HG03354 (cell line): ENCODE measurements around the gene TMEM87B.
"Not testable (repeated sequence)": the region's sequence is repeated elsewhere in the genome, so short reads cannot be mapped to it uniquely, and the experiment has no call there.

Source experiments
- ATAC-seq: cut with Tn5 transposase; IDR thresholded peaks from one replicate; pipeline ENCODE4 v1.9.1; 2021; ENCODE audit warnings: mild to moderate bottlenecking; ENCODE audit not compliant: unreplicated experiment, poor library complexity, severe bottlenecking

TMEM87B gene

GRCh38 chr2:112061840-112062239, 6.8 kb downstream of the TMEM87B start:
- no peak for ATAC-seq

- no peak for ATAC-seq
Measured at GRCh38 chr2:112062894-112063293, 7.8 kb downstream of the TMEM87B start.

DNA sequence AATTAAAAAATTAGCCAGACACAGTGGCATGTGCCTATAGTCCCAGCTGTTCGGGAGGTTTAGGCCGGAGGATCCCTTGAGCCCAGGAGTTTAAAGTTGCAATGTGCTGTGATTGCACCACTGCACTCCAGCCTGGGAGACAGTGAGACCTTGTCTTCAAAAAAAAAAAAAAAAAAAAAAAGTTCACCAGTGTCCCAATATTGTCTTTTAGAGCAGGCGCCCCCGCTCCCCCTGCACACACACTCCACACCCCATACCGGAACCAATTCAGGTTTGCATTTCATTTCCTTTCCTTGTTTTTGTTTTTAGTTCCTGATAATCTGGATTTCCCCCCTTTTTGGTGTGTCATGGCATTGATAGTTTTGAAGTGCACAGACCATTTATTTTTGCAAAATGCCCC, 10.4 kb downstream of the TMEM87B start:
- no peak for ATAC-seq

- no peak for ATAC-seq
Measured at GRCh38 chr2:112065966-112066365, 10.9 kb downstream of the TMEM87B start.

GRCh38 chr2:112069794-112070193, 14.7 kb downstream of the TMEM87B start:
- ATAC-seq = not testable (repeated sequence)

GRCh38 chr2:112073875-112074274, 18.8 kb downstream of the TMEM87B start:
- no peak for ATAC-seq

GRCh38 chr2:112074506-112074905, 19.4 kb downstream of the TMEM87B start:
- ATAC-seq = no peak

GRCh38 chr2:112075490-112076260, 20.6 kb downstream of the TMEM87B start:
- ATAC-seq = no peak

GRCh38 chr2:112077814-112078213, 22.7 kb downstream of the TMEM87B start:
- ATAC-seq = no peak

GRCh38 chr2:112081262-112081661, 26.2 kb downstream of the TMEM87B start:
- no peak for ATAC-seq

DNA sequence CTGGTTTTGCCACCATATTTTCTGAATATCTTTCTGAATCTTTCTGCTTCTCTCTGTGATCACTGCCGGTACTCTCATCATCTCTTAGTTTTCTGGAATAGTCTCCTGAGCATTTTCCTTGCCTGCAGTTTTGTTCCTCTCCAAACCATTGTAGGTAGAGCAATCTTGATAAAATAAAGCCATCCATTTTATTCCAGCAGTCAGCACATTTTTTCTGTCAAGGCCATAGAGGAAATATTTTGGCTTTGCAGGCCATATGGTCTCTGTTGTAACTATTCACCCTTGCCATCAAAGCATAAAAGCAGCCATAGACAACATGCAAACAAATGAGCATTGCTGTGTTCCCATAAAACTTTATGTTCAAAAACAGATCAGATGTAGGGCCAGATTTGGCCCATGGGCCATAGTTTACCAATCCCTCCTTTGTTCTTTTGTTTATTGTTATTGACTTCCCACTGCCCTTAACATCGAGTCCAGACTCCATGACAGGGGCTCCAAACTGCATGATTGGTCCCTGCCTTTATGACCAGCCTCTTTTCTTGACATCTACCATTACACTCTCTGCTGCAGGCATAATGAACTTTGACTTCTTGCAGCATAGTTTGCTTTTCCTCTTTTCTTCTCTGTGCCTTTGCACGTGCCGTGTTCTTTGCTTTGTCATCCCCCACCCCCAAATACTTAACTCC, 29.8 kb downstream of the TMEM87B start:
- no peak for ATAC-seq

- no peak for ATAC-seq
Measured at GRCh38 chr2:112085375-112085730, 30.3 kb downstream of the TMEM87B start.

GRCh38 chr2:112085916-112086669, 31.0 kb downstream of the TMEM87B start:
- ATAC-seq = no peak

GRCh38 chr2:112087346-112088020, 32.4 kb downstream of the TMEM87B start:
- ATAC-seq = peak; percentile 82

DNA sequence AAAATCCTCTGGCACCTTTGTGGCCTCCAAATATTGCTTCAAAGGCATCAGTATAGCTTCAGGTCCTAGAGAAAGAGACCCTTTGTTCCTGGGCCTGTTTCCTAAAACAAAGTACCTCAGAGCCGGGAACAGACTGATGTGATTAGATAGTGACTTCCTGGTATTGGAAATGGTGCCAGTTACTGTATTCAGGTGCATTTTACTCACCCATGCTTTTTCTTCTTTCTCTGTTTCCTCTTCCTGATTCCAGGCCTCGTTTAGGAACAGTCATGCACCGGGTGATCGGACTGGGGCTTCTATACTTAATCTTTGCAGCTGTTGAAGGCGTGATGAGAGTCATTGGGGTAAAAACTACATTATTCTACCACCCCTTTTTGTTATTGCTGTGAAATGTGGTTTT, 34.3 kb downstream of the TMEM87B start:
- no peak for ATAC-seq

GRCh38 chr2:112092286-112093041, 37.4 kb downstream of the TMEM87B start:
- no peak for ATAC-seq

DNA sequence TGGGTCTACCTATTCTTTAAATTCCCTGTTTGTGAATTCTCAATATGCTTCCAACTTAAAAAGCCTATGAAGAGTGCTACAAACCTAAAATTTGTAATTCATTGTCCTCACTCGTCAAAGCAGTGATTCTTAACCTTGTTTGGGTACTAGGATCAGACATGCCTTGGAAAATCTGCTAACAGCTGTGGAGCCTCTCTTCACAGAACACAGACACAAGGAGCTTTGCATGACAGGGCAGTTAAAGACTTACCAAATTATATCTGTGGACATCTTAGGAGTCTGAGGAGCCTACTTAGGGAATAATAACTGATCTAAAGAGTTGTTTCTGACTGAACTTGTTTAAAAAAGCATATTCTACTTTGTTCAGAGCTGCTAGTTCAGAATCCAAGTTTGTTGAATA, 38.1 kb downstream of the TMEM87B start:
- no peak for ATAC-seq

DNA sequence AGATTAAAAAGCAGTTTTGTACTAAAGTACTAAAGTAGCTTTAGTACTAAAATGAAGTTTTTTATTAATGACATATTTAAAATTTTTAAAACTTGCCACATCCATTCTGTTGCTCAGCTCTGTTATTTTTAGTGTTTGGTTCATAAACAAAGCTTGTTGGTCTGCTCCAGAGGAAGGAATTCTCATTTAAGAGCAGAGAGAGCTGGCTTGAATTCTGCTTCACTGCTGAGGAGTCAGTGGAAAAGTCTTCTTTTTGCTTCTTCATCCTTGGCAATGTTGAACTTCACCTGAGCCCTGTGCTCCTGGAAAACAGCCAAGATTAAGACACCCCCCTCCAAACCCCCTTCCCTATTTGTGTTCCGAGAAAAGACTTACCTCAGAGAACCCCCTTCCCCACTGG, 40.6 kb downstream of the TMEM87B start:
- no peak for ATAC-seq

GRCh38 chr2:112096098-112096497, 41.0 kb downstream of the TMEM87B start:
- no peak for ATAC-seq
